Left kidney (tissue), 2 donors: ENCODE measurements around the gene DOCK9. TPM values are rescaled to one million over a fixed set of nuclear protein-coding genes. Genes with fewer than 3 reads are reported as not detected.
"Not testable (repeated sequence)": the region's sequence is repeated elsewhere in the genome, so short reads cannot be mapped to it uniquely, and the experiment has no call there.

Experiments
- DNase-seq: peaks from one replicate; pipeline ENCODE4 v3.0.0-alpha.2; 2013
- polyA plus RNA-seq: library from polyadenylated mRNA; unstranded; fragments of 120-200 nt; gene quantifications from one replicate; pipeline ENCODE4 v1.2.1, GENCODE V29; 2013; ENCODE audit not compliant: insufficient read length

The DOCK9 gene
- polyA plus RNA-seq, 1 donor: 66.5 TPM

DNA sequence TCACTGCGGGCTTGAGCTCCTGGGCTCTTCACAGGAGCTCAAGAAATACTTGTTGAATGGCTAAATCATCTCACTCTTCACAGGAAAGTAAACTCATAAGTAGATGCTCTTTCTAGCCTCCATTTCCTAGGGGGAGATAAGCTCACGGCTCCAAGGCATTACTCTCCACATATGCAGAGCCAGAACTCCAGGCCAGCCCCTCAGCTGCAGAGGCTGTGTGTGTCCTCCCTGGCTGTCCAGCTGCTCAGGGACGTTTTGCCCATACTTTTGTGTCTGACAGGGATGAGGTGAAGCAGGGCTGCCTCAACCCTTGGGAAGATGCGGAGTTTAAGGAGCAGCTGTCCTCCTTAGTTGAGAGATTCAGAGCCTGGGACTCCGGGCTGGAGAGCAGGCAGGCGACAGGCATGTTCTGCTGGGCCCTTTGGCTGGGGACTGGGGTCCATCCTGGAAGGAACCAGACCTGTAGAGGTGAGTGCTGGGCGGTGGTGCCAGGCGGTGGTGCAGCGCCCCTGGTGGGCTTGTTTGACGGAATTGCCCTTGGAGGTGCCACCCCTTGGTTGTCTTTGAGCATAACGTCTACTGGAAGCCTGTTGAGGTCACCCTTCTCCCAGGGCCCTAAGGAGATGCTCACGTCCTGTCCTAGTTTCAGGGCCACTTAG, 204.9 kb downstream of the DOCK9 start:
- no peak for DNase-seq

DNA sequence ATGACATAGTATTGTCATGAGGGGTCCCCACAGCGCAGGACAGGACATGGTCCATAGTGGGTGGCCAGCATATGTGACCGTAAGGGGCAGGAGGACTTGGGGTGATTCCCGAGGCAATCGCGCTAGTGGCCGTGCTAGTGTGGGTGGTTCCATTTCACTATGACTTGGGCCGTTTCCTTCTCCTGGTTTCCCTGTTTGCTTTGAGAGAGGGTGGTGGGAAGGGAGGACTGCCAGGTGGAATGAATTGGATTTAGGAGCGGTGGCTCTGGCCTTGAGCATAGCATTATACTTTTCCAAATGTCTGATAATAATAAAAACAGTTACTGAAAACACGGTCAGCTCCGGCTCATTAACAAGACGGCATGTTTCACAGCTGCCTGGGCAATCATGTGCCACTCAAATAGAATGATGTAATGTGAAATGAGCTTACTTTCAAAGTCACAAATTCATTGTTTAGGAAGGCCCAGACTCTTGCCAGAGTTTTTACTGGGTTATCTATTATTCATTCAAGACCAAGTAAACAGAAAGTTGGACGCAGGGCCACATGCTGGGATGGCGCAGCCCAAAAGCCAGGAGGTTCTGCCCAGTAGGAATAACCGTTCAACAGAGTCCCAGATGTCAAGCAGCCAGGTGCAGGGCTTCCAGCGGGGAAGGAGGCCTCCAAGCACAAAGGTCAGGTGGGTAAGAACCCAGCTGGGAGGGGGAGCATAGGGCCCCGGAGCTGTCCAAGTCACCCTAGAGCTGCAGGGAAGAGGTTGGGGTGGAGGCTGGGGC, 205.8 kb downstream of the DOCK9 start:
- DNase-seq: no peak

DNA sequence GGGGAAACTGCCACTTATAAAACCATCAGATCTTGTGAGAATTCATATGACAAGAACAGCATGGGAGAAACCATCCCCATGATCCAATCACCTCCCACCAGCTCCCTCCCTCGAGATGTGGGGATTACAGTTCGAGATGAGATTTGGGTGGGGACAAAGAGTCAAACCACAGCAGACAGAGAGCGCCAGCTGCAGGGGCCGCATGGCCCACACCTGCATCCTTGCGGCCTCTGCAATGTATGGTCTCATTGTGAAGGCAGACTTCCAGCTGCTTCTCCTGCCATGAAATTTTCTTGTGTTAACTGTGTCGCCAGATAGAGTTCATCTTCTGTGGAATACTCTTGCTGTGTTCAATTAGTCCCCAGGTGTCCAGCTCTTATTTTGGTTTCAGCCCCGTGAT, 208.1 kb downstream of the DOCK9 start:
- no peak for DNase-seq

DNA sequence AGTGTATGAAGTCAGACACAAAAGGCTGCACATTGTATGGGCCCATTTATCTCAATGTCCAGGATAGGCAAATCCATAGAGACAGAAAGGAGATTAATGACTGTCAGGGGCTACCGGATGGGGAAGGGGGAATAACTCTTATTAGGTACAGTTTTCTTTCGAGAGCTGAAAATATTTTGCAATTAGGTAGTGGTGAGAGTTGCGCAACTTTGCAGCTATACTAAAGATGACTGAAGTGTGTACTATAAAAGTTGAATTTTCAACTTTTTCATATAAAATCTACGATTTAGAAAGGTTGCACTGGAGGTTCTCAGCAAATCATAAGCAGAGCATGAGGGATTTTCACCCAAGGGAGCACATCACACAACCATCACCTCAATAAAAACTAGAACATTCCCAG, 209.3 kb downstream of the DOCK9 start:
- no peak for DNase-seq

DNA sequence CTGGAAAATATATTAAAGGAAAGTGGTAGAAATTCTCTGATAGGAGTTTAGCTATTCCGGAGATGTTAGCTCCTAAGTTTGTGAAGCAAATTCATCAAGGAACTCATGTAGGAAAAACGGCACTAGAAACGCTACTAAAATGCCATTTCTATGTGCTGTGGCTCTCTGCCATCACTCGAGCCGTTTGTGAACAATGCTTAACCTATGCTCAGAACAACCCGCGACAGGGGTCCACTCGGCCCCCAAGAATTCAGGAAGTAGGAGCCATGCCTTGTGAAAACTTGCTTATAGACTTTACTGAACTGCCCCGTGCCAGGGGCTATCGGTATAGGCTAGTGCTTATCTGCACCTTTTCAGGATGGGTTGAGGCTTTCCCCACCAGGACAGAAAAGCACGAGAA, 211.2 kb downstream of the DOCK9 start:
- DNase-seq: no peak

DNA sequence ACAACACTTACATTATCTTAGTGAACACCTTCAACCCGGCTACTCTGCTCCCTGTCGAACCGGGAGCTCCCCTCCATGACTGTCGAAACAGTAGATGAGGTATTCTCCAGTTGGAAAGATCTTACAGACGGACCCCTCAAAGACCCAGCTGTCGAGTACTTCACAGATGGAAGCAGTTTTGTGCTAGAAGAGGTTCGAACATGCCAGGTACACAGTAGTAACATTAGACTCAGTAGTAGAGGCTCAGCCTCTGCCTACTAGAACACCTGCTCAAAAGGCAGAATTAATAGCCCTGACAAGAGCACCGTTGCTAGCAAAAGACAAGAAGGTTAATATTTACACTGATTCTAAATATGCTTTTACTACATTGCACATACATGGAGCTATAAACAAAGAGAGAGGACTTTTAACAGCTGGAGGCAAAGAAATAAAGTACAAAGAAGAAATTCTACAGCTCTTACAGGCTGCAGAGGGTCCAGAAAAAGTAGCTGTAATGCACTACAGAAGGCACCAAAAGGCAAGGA, 211.8 kb downstream of the DOCK9 start:
- no peak for DNase-seq

DNA sequence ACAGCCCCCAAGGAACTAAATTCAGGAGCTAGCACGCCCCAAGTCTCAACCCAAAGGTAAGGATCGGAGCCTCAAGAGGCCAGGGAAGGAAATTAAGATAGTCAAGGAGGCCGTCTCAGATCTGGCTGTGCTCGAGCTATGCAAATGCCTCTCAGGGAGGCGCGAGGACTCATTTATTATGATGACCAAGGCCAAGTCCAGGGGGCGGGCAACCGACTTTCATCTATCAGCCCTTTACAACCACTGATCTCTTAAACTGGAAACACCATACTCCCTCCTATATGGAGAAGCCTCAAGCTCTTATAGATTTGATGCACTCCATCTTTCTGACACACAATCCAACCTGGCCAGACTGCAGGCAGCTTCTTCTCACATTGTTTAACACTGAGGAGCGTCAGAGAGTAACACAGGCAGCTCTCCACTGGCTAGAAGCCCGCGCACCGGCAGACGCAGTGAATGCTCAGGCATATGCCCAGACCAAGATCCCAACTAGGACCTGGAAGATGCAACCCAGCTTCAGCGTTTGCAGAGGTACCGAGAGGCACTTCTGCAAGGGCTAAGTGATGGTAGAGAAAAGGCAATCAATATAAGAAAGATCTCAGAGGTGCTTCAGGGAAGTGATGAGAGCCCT, 215.8 kb downstream of the DOCK9 start:
- DNase-seq: no peak

DNA sequence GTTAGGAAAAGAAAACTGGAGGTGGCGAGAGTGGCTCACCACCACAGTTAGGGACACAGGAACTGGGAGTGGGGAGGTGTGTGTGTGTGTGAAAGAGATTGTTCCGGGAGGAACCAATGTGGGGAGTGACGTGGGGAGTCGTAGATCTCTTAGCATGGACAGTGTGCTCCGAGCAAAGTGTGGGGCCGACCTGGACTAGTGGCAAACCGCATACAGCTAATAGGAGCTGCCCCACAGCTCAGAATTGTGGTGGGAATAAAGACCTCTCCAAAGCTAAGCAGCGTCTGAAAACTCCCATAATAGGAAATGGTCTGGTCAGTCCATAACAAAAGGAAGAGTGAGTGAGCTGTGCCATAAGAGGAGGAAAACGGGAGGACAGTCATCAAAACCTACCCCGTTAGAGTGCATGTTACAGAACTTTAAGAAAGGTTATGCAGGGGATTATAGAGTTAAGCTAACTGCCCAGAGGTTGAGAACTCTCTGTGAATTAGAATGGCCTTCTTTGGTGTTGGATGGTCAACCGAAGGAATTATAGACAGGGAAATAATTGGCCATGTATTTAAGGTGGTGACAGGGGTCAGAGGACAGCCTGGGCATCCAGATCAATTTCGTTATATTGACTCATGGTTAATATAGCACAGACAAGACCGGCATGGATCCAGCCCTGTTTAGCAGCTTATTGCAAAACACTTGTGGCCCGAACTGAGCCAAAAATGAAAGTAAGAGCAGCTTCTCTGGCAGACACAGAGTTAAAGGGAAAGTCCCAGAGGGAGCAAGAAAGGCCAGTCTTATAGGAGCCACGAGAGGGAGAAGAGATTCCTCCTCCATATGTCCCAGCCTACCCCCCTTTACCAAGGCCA, 216.5 kb downstream of the DOCK9 start:
- DNase-seq: no peak

DNA sequence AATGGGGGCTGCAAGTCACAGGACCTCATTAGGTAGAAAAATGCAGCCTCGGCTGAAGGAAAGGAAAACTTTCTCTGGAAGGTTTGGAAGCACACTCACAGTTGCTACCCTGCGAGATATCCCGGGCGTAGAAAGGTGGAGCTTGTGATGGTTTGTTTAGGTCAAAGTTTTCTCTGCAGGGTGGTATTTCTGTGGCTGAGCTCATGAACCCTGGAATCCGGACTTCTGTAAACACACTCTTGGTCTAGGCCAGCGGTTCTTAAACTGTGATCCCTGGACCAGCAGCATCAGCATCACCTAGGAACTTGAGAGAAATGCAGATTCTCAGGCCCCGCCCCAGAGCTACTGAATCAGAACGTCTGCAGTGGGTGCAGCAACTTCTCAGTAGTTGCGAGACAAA, 222.1 kb downstream of the DOCK9 start:
- no peak for DNase-seq

DNA sequence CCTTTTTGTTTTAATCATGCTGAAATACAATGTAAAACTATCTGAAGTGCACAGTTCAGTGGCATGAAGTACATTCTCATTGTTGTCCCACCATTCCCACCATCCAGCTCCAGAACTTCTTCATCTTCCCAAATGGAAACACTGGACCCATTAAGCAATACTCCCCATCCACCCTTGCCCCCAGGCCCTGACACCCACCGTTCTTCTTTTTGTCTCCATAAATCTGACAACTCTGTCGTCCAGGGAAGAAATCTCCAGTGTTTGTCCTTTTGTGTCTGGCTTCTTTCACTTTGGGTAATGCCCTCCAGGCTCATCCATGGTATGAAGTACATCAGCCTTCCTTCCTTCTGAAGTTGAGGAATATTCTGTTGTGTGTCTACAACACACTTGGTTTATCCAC, 222.7 kb downstream of the DOCK9 start:
- no peak for DNase-seq

DNA sequence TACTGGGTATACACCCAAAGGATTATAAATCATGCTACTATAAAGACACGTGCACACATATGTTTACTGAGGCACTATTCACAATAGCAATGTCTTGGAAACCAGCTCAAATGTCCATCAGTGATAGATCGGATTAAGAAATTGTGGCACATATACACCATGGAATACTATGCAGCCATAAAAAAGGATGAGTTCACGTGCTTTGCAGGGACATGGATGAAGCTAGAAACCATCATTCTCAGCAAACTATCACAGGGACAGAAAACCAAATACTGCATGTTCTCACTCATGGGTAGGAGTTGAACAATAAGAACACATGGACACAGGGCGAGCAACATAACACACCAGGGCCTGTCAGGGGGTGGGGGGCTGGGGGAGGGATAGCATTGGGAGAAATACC, 223.4 kb downstream of the DOCK9 start:
- DNase-seq: not testable (repeated sequence)

DNA sequence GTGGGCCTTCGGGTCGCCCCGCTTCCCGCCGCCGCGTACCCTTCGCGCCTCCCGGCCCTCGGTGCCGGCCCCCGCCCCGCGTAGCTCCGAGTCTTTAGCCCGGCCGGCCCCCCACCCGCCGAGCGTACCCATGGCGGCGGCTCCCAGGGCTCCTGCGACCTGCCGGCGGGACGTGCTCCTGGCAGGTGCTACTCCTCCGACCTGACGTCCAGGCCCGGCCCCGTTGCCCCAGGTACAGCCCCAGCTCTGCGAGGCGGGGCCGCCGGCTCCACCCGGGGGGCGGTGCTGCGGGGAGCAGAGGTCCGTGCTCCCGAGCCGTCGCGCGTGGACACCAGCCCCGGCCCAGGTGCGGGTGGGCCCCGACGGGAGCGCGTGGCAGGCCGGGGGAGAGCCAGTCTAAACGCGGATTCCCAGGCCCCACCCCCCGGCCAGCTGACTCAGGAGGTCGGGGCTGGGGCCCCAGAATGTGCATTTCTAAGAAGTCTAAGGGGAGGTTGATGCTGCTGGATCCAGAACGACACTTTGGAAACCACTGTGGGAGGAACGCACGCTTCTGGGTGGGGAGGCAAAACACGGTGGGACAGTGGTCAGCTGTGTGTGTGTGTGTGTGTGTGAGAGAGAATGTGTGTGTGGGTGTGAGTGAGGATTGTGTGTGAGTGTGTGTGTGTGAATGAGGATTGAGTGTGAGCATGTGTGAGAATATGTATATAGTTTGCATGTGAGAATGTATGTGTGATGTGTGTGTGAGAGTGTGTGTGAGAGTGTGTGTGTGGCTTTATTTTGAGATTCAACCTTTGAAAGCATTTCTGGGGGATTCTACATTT, 225.2 kb downstream of the DOCK9 start, which contains the start of gene SLC15A1:
Gene SLC15A1, minus strand, starts transcription at position 206 of the 824 bp plus-strand sequence. Its CDS starts 74 bp downstream, at position 132.
- DNase-seq: peak; percentile 29

DNA sequence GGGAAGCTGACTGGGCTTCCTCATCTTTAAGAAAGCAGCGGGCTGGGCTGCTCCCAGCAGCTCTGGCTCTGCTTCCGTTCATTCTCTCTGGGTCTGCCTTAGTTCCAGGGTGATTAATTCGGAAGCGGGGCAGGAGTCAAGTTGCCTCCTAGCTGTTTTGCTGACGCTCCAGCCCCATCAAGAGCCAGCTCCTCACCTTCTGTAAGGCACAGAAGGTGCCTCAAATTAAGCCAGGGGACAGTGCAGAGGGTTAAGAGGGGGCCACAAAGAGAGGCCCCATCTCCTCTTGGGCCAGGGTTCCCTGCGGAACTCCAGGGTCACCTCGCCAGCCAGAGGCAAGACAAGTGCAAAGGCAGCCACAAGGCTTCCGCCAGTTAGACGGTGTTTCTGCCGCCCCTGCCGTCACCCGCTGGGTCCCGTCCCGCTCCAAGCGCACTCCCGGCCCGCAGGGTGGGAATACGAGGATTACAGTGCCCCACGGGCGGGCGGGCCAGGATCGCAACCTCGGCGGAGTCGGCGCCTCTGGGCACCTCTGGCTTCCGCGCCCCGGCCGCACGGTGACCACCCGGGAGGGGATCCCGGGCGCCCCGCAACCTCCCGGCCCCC, 225.9 kb downstream of the DOCK9 start:
- DNase-seq: peak; percentile 38

DNA sequence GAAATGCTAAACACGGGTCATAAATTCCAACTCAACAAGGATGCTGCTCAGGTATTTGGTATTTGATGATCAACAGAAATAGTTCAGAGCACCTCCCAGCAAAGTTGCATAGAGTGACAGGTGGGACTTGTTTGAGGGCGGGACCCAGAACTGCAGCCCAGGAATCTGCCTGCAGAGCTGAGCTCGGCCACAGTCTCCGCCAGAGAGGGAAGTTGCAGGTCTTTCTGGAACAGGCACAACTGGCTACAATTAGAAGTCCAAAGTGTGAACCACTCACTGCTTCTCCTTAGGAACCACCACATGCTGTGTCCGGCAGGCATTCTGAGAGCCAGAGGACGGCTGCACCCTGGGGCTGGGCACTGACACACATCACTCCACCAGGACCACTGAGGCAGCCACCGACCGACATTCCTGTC, 226.5 kb downstream of the DOCK9 start:
- DNase-seq: peak; percentile 41

DNA sequence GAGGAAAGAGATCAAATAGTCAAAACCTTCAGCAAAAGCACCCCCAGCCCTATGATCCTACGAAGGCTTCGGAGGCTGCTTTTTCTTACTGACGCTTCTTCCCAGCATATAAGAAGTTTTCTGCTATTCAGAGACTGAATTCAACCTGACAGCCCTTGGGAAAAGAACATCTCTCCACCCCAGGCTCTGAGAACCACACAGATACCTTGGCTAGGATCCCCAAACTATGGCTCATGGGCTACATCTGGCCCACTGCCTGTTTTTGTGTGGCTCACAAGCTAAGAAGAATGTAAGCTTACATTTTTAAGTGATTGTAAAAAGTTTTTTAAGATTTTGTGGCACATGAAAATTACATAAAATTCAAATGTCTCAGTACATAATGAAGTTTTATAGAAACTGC, 228.4 kb downstream of the DOCK9 start:
- no peak for DNase-seq

DNA sequence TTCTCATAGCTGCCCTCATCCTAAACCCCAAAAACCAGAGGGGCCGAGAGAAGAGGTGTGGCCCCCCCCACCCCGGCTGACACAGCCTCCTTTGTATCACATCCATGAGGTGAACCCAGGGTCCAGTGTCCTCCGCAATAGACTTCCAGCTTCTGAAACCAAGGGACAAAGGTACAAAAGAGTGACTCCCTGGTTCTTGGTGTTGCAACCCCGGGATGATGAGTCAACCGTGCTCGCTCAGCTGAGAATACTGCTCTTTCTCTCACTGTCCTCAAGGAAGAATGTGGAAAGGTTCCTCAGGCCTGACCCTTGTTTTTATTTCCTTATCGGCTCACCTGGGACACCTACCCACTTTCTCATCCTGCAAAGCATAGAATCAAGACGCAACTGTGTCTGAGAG, 230.9 kb downstream of the DOCK9 start:
- DNase-seq: no peak
